ENCODE results near the gene TSPAN6. TPM values are rescaled to one million over a fixed set of nuclear protein-coding genes. Genes with fewer than 3 reads are reported as not detected.

Gene TSPAN6
- total and polyA plus RNA-seq, 10 of the 15 experiments (the other 5 are each of a cell fraction or from before 2014, with no cell fraction given): 0.04 to 0.23 (median 0.08) TPM; not detected in 5

GRCh38 chrX:100685997-100686305 is 49.3 kb upstream of the TSPAN6 start:
- in situ Hi-C loops (cut with MboI) (loop anchor here (5.0 kb wide), 1 partner anchor 81 kb away; no protein-coding TSS in a partner anchor), intact Hi-C loops (cut with micrococcal nuclease; ENCODE audit: unreplicated experiment) (loop anchor here (1.0 to 5.0 kb wide), 4 partner anchors 82 to 601 kb away; no protein-coding TSS in a partner anchor)
- H3K4me2 ChIP-seq (ENCODE audit: control insufficient read depth, insufficient read depth): no peak overlapping the region
- POLR2A ChIA-PET: no interaction called here
- no peak overlapping the region for H3K9ac ChIP-seq (ENCODE audit: control insufficient read depth, insufficient read depth, low read length)
- H3K4me3 ChIP-seq: no peak overlapping the region
- SMC1A ChIA-PET (ENCODE audit: uncharacterized antibody, unreplicated experiment): interaction anchor here (1.1 to 4.5 kb wide), 4 partner anchors 14 to 83 kb away, joined by 3 to 22 read pairs (median 6); no protein-coding TSS in a partner anchor
- DNase-seq (ENCODE audit: low read depth, low spot score) (no peak), FAIRE-seq (no peak), ATAC-seq (peak; percentile 26)
- H3K79me2 ChIP-seq (ENCODE audit: control insufficient read depth, insufficient read depth, low read length): no peaks in the 10 kb centered on the region
- CTCF ChIA-PET: interaction anchor here (0.9 to 7.5 kb wide), 7 partner anchors 12 to 601 kb away, joined by 3 to 128 read pairs (median 6); no protein-coding TSS in a partner anchor
- H3K9me3 ChIP-seq (replicated peaks; ENCODE audit: control insufficient read depth, insufficient read depth, low read length): no peaks in the 10 kb centered on the region
- H4K20me1 ChIP-seq (ENCODE audit: control insufficient read depth, insufficient read depth): no peaks in the 10 kb centered on the region
- RAD21 ChIA-PET (ENCODE audit: unreplicated experiment): interaction anchor here (4.1 kb wide), 1 partner anchor 82 kb away, joined by 22 read pairs; no protein-coding TSS in a partner anchor
- no peaks in the 10 kb centered on the region; a peak in 1 of 4 replicates for H3K27me3 ChIP-seq (replicated peaks in 1 of 2; ENCODE audit: control insufficient read depth in 2 of 2, insufficient read depth in 2 of 2, low read length in 1 of 2)
- no peaks in the 10 kb centered on the region for H3K36me3 ChIP-seq (ENCODE audit: control insufficient read depth in 2 of 2, insufficient read depth in 2 of 2, low read length in 1 of 2)
- H2AFZ ChIP-seq (ENCODE audit: control insufficient read depth, low read depth, low read length): no peak overlapping the region
- H3K4me1 ChIP-seq (ENCODE audit: control insufficient read depth, insufficient read depth, low read length): peaks cover 7% of the 10 kb centered on the region; the same call in 1 of the 2 replicates
- H3K27ac ChIP-seq (ENCODE audit: control insufficient read depth, insufficient read depth): no peak overlapping the region
- 0% methylated on average over 1 of the region's 1 CpG for WGBS (ENCODE audit: insufficient coverage, insufficient replicate concordance, low lambda C conversion rate, missing lambda C conversion rate)
- BruUV-seq (replicated peaks): no TSS peak
- TF ChIP-seq SIX5 (IDR thresholded peaks at IDR 0.05; ENCODE audit: low read depth, low read length, severe bottlenecking) (no peak), RBBP5 (conservative IDR thresholded peaks at IDR 0.05) (no peak), GATAD2B (conservative IDR thresholded peaks at IDR 0.05; ENCODE audit: low read depth) (no peak), POU2F2 (IDR thresholded peaks at IDR 0.05; ENCODE audit: borderline replicate concordance, low read depth, low read length) (no peak), ZBTB33 (IDR thresholded peaks at IDR 0.05) (no peak), MLLT1 (IDR thresholded peaks at IDR 0.05) (no peak), WRNIP1 (IDR thresholded peaks at IDR 0.05; ENCODE audit: borderline replicate concordance, low read depth, low read length) (no peak), PKNOX1 (IDR thresholded peaks at IDR 0.05) (no peak), IRF5 (IDR thresholded peaks at IDR 0.05; ENCODE audit: borderline replicate concordance) (no peak)
